H9 (cell line): ENCODE results near the gene GCLC. TPM values are rescaled to one million over a fixed set of nuclear protein-coding genes. Genes with fewer than 3 reads are reported as not detected.

Experiments
- DNase-seq: peaks from one replicate; pipeline ENCODE4 v3.0.0-alpha.2; 2017
- H2AFZ ChIP-seq: one replicate; pipeline ENCODE4 v1.6.1; 2013; ENCODE audit warnings: mild to moderate bottlenecking, low read length, control low read depth, moderate library complexity
- H2AK5ac ChIP-seq: 2 replicates; pipeline ENCODE4 v1.6.1; 2013; ENCODE audit warnings: low read length, control low read depth, mixed read lengths; ENCODE audit not compliant: insufficient read length
- H2BK120ac ChIP-seq: one replicate; pipeline ENCODE4 v1.6.1; 2013; ENCODE audit warnings: low read depth, mild to moderate bottlenecking, low read length, control low read depth, inconsistent platforms; ENCODE audit not compliant: poor library complexity, severe bottlenecking
- H2BK12ac ChIP-seq: 2 replicates; pipeline ENCODE4 v1.6.1; 2013; ENCODE audit warnings: low read length, control low read depth, mixed read lengths, low read depth; ENCODE audit not compliant: insufficient read length
- H2BK15ac ChIP-seq: 2 replicates; pipeline ENCODE4 v1.6.1; 2013; ENCODE audit warnings: low read depth, low read length, control low read depth
- H2BK20ac ChIP-seq: one replicate; pipeline ENCODE4 v1.6.1; 2013; ENCODE audit warnings: low read depth, mild to moderate bottlenecking, low read length, control low read depth, inconsistent platforms; ENCODE audit not compliant: poor library complexity, severe bottlenecking
- H2BK5ac ChIP-seq: 2 replicates; pipeline ENCODE4 v1.6.1; 2013; ENCODE audit warnings: low read length, control low read depth, mixed read lengths; ENCODE audit not compliant: insufficient read length
- H3K14ac ChIP-seq: 2 replicates; pipeline ENCODE4 v1.6.1; 2013; ENCODE audit warnings: low read length, control low read depth; ENCODE audit not compliant: insufficient read depth
- H3K18ac ChIP-seq: 2 replicates; pipeline ENCODE4 v1.6.1; 2013; ENCODE audit warnings: low read depth, mild to moderate bottlenecking, mixed read lengths, low read length, control low read depth; ENCODE audit not compliant: insufficient read length
- H3K23ac ChIP-seq: 2 replicates; pipeline ENCODE4 v1.6.1; 2013; ENCODE audit warnings: low read length, control low read depth, mixed read lengths, low read depth; ENCODE audit not compliant: insufficient read length
- H3K23me2 ChIP-seq: 2 replicates; pipeline ENCODE4 v1.6.1; 2013; ENCODE audit warnings: low read depth, mild to moderate bottlenecking, mixed read lengths, low read length, control low read depth; ENCODE audit not compliant: insufficient read length, poor library complexity, severe bottlenecking
- H3K27ac ChIP-seq: 2 replicates; pipeline ENCODE4 v1.5.1; 2013; ENCODE audit warnings: low read length, control low read depth, mixed read lengths, low read depth; ENCODE audit not compliant: insufficient read length
- H3K27me3 ChIP-seq: 2 replicates; pipeline ENCODE4 v1.6.1; 2013; ENCODE audit warnings: low read length, control low read depth, inconsistent platforms; ENCODE audit not compliant: insufficient read depth
- H3K4ac ChIP-seq: 2 replicates; pipeline ENCODE4 v1.6.1; 2013; ENCODE audit warnings: low read depth, mild to moderate bottlenecking, control low read depth, inconsistent platforms, low read length, moderate library complexity
- H3K4me1 ChIP-seq: 2 replicates; pipeline ENCODE4 v1.6.1; 2013; ENCODE audit warnings: low read length, control low read depth, inconsistent platforms; ENCODE audit not compliant: insufficient read depth
- H3K4me2 ChIP-seq: 2 replicates; pipeline ENCODE4 v1.6.1; 2013; ENCODE audit warnings: low read length, control low read depth, mixed read lengths; ENCODE audit not compliant: insufficient read length, insufficient read depth
- H3K56ac ChIP-seq: 2 replicates; pipeline ENCODE4 v1.6.1; 2013; ENCODE audit warnings: low read depth, mild to moderate bottlenecking, mixed read lengths, low read length, control low read depth; ENCODE audit not compliant: insufficient read length
- H3K79me1 ChIP-seq: 2 replicates; pipeline ENCODE4 v1.6.1; 2013; ENCODE audit warnings: low read depth, mild to moderate bottlenecking, moderate library complexity, low read length, control low read depth, inconsistent platforms; ENCODE audit not compliant: insufficient read depth, poor library complexity, severe bottlenecking
- H3K79me2 ChIP-seq: 2 replicates; pipeline ENCODE4 v1.6.1; 2013; ENCODE audit warnings: low read length, control low read depth, inconsistent platforms; ENCODE audit not compliant: insufficient read depth
- H3K9ac ChIP-seq: 2 replicates; pipeline ENCODE4 v1.6.1; 2013; ENCODE audit warnings: low read length, control low read depth, mixed read lengths; ENCODE audit not compliant: insufficient read length; ENCODE audit errors: extremely low read depth
- H3K9me3 ChIP-seq: one replicate; pipeline ENCODE4 v1.6.1; 2013; ENCODE audit warnings: low read depth, low read length, inconsistent platforms; ENCODE audit not compliant: control insufficient read depth
- H3T11ph ChIP-seq: one replicate; pipeline ENCODE4 v1.6.1; 2013; ENCODE audit warnings: mild to moderate bottlenecking, low read length, control low read depth, inconsistent platforms
- H4K20me1 ChIP-seq: one replicate; pipeline ENCODE4 v1.6.1; 2013; ENCODE audit not compliant: control insufficient read depth, insufficient read length, insufficient read depth
- H4K5ac ChIP-seq: 2 replicates; pipeline ENCODE4 v1.6.1; 2013; ENCODE audit warnings: low read depth, mild to moderate bottlenecking, mixed read lengths, low read length, control low read depth; ENCODE audit not compliant: insufficient read length
- H4K8ac ChIP-seq: replicated peaks from 2 replicates; pipeline ENCODE4 v1.6.1; 2013; ENCODE audit warnings: low read length, control low read depth, mixed read lengths, low read depth; ENCODE audit not compliant: insufficient read length
- H4K91ac ChIP-seq: 2 replicates; pipeline ENCODE4 v1.6.1; 2013; ENCODE audit warnings: low read depth, mild to moderate bottlenecking, moderate library complexity, mixed read lengths, low read length, control low read depth; ENCODE audit not compliant: insufficient read length
- H3K27ac Mint-ChIP-seq, 3 experiments: 2 replicates in 2 of 3; 3 replicates in 1 of 3; pipeline ENCODE4 v1.8.0; 2020 to 2021; ENCODE audit warnings: mixed read lengths in 3 of 3, mild to moderate bottlenecking in 1 of 3, moderate library complexity in 1 of 3
- H3K27me3 Mint-ChIP-seq: 2 replicates; pipeline ENCODE4 v1.8.0; 2021; ENCODE audit warnings: low read depth, mild to moderate bottlenecking, moderate library complexity, mixed read lengths
- H3K36me3 Mint-ChIP-seq, 3 experiments: 2 replicates in 2 of 3; 3 replicates in 1 of 3; pipeline ENCODE4 v1.8.0; 2020 to 2021; ENCODE audit warnings: low read depth in 3 of 3, mixed read lengths in 3 of 3; ENCODE audit not compliant: insufficient read depth in 1 of 3
- H3K4me1 Mint-ChIP-seq, 2 experiments: 2 replicates each; pipeline ENCODE4 v1.8.0; 2020; ENCODE audit warnings: mixed read lengths in 2 of 2
- H3K4me3 Mint-ChIP-seq, 2 experiments: 2 replicates in 1 of 2; 3 replicates in 1 of 2; pipeline ENCODE4 v1.8.0; 2020 to 2021; ENCODE audit warnings: mild to moderate bottlenecking in 2 of 2, mixed read lengths in 2 of 2, moderate library complexity in 1 of 2
- H3K9me3 Mint-ChIP-seq, 2 experiments: 2 replicates in 1 of 2; 3 replicates in 1 of 2; pipeline ENCODE4 v1.8.0; 2020; ENCODE audit warnings: mild to moderate bottlenecking in 2 of 2, mixed read lengths in 2 of 2, moderate library complexity in 1 of 2
- CTCF ChIP-seq: fragments of 200-600 bp; sonication (generic); conservative IDR thresholded peaks from 3 replicates; pipeline ENCODE4 v1.8.0; 2021; ENCODE audit warnings: antibody characterized with exemption, mild to moderate bottlenecking
- WGBS: extraction: QIAGEN DNeasy Blood & Tissue Kit; methylation state at CpG from one replicate; pipeline ENCODE4 v1.1.7; 2013; ENCODE audit warnings: missing lambda C conversion rate, low lambda C conversion rate, mixed read lengths; ENCODE audit not compliant: insufficient read length; ENCODE audit errors: extremely low coverage; 5-methylcytosine and 5-hydroxymethylcytosine counted together
- total RNA-seq: library from RNA; stranded (reverse); gene quantifications from 2 replicates; pipeline ENCODE4 v1.2.1, GENCODE V29; 2021

GCLC gene
- total RNA-seq, 1 experiment from 2014 or later: 55.5 TPM

GRCh38 chr6:53458105-53458866 is 86.6 kb downstream of the GCLC start:
- H3K27ac Mint-ChIP-seq: no peak overlapping the region
- no CpG with 5 or more reads among the region's 3 CpGs for WGBS
- Histone ChIP-seq H2BK15ac (no peak overlapping the region), H3K23ac (no peak overlapping the region), H3K18ac (no peak overlapping the region), H3T11ph (no peak overlapping the region), H3K27me3 (no peaks in the 10 kb centered on the region), H4K91ac (no peak overlapping the region), H3K4ac (no peak overlapping the region), H2BK20ac (no peak overlapping the region), H3K27ac (no peak overlapping the region), H3K79me1 (no peaks in the 10 kb centered on the region), H4K20me1 (no peaks in the 10 kb centered on the region), H2BK5ac (no peak overlapping the region), H3K79me2 (no peaks in the 10 kb centered on the region), H2AFZ (no peak overlapping the region), H3K4me1 (no peaks in the 10 kb centered on the region), H4K8ac (no peak overlapping the region), H3K23me2 (no peaks in the 10 kb centered on the region), H3K9ac (no peak overlapping the region), H3K14ac (no peak overlapping the region), H2BK120ac (no peak overlapping the region), H4K5ac (no peak overlapping the region), H2AK5ac (no peak overlapping the region), H3K4me2 (no peak overlapping the region), H3K56ac (no peak overlapping the region), H2BK12ac (no peak overlapping the region), H3K9me3 (no peaks in the 10 kb centered on the region)
- H3K4me3 Mint-ChIP-seq: no peak overlapping the region
- DNase-seq: no peak
- peaks cover 6 to 8% of the 10 kb centered on the region in 2 experiments for H3K4me1 Mint-ChIP-seq
- no peak for TF ChIP-seq CTCF
- peaks cover 5 to 8% of the 10 kb centered on the region in 2 experiments for H3K9me3 Mint-ChIP-seq
- no peaks in the 10 kb centered on the region for H3K27me3 Mint-ChIP-seq
- peaks cover 0 to 6% (median 0%) of the 10 kb centered on the region in 3 experiments; a peak in 3 of 7 replicates for H3K36me3 Mint-ChIP-seq
